GM21619 (cell line): ENCODE data around the gene BCCIP.

Source experiments
- ATAC-seq: cut with Tn5 transposase; IDR thresholded peaks from one replicate; pipeline ENCODE4 v1.9.1; 2021; ENCODE audit not compliant: unreplicated experiment

The BCCIP gene

DNA sequence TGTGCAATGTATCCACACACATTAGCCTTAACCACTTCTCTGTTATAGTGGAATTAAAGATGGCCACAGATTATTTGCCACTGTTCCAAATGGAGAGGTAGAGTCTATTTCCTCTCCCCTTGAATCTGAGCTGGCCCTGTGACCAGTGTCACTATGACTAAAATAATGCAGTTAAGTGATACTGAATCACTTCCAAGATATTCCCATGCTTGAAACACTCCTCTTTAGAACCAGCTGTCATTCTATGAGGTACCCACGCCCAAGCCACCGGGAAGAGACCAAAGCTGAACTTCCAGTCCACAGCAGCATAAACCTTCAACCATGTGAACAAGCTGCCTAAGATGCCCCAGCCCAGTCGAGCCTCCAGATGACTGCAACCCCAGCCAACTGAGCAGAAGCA is 59.9 kb downstream of the BCCIP start:
- ATAC-seq, result no peak
